GM21786 (cell line): Measurements from ENCODE around the gene CCDC9.

Source experiments
- ATAC-seq: cut with Tn5 transposase; IDR thresholded peaks from one replicate; pipeline ENCODE4 v1.9.1; 2021; ENCODE audit not compliant: unreplicated experiment

CCDC9 gene

GRCh38 chr19:47255879-47256692 is at the start of gene CCDC9:
TSS of gene CCDC9 (plus strand) at chr19:47256525. CDS start at chr19:47258401, 1,876 bp downstream.
- peak; percentile 44 for ATAC-seq

DNA sequence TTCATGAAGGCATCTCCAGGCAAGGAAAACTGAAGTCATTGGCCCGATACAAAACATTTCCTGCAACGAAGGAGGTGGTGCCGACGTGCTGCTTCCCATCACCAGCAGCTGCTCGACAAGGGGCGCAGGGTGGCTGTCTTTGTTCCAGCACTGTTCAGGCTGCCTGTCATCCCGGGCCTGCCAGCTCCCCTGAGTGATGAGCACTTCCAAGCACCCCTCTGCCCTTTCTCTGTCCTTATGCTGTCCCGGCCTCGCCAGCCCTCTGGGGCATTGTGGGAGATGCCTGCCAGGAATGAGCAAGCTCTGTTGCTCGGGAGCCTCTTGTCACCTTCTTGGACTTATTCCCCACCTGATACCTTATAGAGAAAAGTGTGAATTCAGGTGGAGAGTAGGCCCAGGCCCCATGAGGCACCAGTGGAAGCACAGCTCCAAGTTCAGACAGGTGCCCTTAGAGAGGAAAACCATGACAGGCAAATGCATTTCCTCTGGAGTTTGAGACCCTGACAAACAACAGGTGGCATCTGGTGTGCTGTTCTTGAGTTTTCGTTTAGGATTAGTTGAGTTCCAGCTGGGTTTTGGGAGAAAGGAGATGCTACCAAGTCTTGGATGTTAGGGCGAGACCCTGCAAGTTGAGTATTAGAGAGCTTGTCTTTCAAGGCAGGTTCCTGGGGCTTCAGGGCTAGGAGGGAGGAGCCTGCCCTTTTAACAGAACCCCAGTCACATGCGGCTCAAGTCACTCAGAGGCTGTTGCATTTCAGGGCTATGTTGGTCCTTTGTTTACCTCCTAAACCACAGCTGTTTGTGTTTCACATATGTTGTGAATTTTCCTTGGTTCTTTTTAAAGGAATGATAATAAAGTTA is 46.8 kb upstream of the CCDC9 start:
- no peak for ATAC-seq

- no peak for ATAC-seq
These were observed 46.2 kb upstream of the CCDC9 start for GRCh38 chr19:47210180-47210490.

GRCh38 chr19:47210689-47211316 is 45.5 kb upstream of the CCDC9 start:
- ATAC-seq: no peak

DNA sequence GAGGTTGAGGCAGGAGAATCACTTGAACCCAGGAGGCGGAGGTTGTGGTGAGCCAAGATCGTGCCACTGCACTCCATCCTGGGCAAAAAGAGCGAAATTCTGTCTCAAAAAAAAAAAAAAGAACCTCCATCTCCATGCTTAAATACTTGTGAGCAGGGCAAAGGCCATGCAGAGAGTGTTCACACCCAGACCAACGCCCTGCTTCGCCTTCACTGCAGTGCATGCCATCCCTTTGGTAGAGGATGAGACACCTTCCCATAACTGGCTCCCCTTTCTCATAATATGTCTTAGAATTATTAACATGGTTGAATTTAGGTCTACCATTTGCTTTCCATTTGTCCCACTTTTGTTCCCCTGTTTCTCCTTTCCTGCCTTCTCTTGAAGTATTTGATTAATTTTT is 40.7 kb upstream of the CCDC9 start:
- ATAC-seq: no peak

GRCh38 chr19:47221080-47221841 is 35.1 kb upstream of the CCDC9 start:
- ATAC-seq: no peak

DNA sequence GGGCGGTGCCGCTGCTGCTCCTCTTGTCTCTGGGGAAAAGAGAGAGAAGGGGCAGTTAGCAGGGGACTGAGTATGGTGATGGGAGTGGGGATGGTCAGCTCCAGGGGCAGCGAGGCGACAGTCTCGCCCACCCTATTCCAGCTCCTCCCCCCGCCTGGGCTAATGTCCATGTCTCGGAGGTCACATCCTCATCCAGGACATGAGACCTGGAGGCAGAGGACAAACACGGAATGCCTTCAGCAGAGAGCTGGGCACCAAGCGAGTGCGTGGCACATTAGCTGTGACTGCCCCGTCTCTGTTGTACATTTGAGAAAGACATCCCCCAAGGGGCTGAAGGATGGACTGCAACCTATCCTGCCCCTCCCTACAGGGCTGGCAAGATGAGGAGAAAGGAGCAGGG is 34.4 kb upstream of the CCDC9 start:
- no peak for ATAC-seq

GRCh38 chr19:47225746-47226425 is 30.4 kb upstream of the CCDC9 start:
- ATAC-seq: no peak

- no peak for ATAC-seq
These were observed 29.6 kb upstream of the CCDC9 start for GRCh38 chr19:47226426-47227351.

DNA sequence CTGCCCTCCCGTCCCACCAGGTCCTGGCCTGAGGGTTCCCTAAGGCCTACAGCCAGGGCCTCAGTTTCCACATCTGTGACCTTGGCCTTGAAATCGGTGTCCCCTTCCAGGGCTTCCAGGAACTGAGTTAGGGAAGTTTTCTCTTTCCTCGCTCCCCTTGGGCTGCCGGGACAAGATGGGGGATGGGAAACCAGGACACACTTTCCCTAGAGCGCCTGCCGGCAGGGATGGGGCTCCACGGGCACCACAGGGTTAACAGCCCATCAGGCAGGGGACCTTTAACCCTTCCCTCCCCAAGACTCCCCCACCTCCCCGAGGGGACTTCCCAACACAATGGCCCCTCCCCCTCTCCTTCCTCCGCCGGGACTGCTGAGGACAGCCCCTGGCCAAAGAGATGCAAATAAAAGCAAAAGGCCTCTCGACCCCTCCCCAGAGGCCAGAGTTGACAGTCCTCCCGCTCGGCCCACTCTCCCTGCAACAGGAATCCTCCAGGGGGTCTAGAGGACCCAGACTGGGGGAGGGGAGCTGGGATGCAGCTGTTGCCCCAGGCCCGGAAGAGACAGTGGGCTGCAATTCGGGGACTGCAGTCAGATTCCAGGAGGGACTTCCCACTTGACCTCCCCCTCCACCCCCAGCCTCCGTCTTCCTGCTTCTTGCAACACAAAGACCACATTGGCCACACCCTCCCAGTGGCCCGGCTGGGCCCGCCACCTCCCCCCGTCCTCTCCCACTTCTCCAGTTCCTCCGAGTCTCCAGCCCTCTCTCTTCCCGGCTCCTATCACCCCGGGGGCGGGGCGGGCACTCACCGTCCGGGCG is 28.8 kb upstream of the CCDC9 start:
- no peak for ATAC-seq

- no peak for ATAC-seq
These were observed 28.0 kb upstream of the CCDC9 start for GRCh38 chr19:47228168-47228936.

GRCh38 chr19:47228937-47229675 is 27.2 kb upstream of the CCDC9 start:
- ATAC-seq: no peak

DNA sequence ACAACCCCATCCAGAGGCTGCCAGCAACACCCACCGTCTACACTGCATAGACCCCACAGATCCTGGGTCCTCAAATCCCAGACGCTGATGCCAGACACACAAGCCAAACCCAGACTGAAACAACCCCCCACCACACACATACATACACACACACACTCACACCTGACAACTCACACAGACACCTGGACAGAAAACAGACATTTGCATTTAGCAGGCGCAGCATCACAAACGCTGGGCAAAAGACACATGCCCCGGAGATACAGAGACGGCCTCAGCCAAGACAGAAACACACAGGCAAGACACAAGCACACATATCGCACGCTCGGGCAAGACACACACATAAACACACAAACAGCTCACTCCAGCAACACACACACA is 26.7 kb upstream of the CCDC9 start:
- ATAC-seq: no peak

- ATAC-seq: no peak
These were observed 26.0 kb upstream of the CCDC9 start for GRCh38 chr19:47230054-47230920.

DNA sequence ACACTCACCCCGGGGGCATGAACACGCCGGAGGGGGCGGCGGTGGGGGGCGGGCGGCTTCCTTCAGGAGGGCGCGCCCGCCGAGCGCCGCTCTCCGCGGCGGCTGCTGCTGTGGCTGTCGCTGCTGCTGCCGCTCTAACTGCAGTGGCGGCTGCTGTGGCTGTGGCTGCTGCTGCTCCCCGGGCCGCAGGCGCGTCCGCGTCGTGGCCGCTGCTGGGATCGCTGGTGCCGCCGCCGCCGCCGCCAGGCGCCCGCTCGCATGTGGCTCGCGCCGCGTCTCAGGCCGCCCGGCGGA is 25.5 kb upstream of the CCDC9 start, which contains the start of gene BBC3:
BBC3 (minus strand) TSS at position 279 of the 294 bp plus-strand sequence. CDS start 2,768 bp downstream, outside the sequence.
- no peak for ATAC-seq
